ENCODE data around the gene SHROOM4. TPM values are rescaled to one million over a fixed set of nuclear protein-coding genes. Genes with fewer than 3 reads are reported as not detected.
A peak's percentile ranks its signal among the peaks of the same experiment; 100 is the strongest.

Gene SHROOM4
- polyA plus RNA-seq, 6 donors from 2014 or later: not detected

DNA sequence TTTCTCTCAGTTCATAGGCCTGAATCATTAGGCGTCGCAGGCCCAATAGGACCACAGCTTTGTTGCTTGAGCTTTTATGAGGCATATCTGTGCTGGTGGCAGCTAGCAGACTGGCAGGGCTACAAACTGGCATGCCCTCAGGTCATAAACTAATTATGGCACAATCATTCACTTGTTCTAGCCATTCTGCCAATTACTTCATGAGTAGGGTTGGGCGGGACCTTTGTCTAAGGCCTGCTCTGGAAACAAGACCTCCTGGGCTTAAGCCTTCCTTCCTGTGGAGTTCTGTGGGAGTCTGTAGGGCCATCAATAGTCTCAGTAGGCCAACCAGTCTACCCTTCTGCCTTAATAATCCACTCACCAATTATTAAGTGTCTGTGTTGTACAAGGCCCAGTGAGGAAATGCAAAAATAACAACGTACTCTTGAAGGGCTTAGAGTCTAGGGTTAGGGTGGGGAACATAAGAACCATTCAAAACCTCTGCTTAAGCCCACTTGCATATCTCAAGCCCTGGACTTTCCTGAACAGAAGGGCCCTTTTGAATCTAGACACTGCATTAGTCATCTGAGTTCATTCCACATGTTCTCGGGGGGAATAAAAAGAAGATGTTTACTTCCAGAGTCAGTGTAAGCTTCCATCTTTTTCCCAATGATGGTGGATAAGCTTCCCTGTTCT is 44.5 kb downstream of the SHROOM4 start:
- H3K36me3 Mint-ChIP-seq: no peaks in the 10 kb centered on the region
- H3K4me1 Mint-ChIP-seq: no peaks in the 10 kb centered on the region
- ATAC-seq (ENCODE audit: low read depth in 2 of 2): no peak
- no peak overlapping the region for H3K27ac Mint-ChIP-seq
- peaks cover 0 to 22% (median 10%) of the 10 kb centered on the region in 3 donors for H3K27me3 Mint-ChIP-seq
- H3K4me3 Mint-ChIP-seq: no peak overlapping the region
- no peak for DNase-seq
- no peaks in the 10 kb centered on the region for H3K9me3 Mint-ChIP-seq

DNA sequence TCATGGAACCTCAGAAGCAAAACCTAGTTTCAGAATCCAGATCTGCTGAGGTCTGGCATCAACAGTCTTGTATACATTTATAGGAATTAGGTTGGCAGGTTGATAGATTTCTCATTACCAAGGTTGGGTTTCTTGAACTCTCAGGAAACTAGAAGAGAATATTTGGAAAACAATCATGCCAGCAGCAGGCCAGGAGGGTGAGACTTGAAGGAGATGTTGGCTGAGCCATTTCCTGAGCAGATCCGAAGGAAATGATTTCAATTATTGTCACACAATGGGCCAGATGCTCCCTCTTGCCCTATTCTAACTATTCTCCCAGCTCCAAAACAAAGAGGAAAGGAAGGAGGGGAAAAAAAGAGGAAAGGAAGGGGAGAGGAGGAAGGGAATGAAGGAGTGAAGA is 45.2 kb downstream of the SHROOM4 start:
- Mint-ChIP-seq H3K27ac (peak overlapping the region in 1 of 6 donors; percentile 65), H3K27me3 (peaks cover 0 to 23% (median 10%) of the 10 kb centered on the region in 3 donors), H3K36me3 (no peaks in the 10 kb centered on the region), H3K4me3 (no peak overlapping the region), H3K9me3 (peaks cover 0 to 3% (median 0%) of the 10 kb centered on the region in 7 donors), H3K4me1 (no peaks in the 10 kb centered on the region)
- DNase-seq: no peak
- ATAC-seq (ENCODE audit: low read depth in 2 of 2): no peak

DNA sequence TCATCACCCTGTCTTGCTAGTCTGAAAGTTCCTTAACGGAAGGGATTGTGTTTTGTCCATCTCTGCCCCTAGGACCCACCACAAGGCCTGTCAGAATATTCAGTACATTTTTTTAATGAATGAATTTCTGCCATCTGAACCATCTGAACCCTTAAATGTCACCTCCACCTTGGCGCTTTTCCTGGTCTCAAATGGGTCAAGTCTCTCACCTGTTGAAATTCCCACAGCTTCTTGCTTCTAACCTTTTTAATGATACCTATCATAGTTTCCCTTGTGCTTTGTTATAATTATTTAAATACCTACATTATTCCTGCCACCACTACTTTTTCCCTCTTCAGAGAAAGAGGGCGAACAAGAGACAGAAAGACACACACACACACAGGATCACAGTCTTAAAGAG is 48.0 kb downstream of the SHROOM4 start:
- no peak overlapping the region for H3K4me3 Mint-ChIP-seq
- peaks cover 0 to 22% (median 10%) of the 10 kb centered on the region in 3 donors for H3K27me3 Mint-ChIP-seq
- H3K4me1 Mint-ChIP-seq: no peaks in the 10 kb centered on the region
- no peaks in the 10 kb centered on the region for H3K36me3 Mint-ChIP-seq
- H3K9me3 Mint-ChIP-seq: peaks cover 0 to 4% (median 0%) of the 10 kb centered on the region in 7 donors
- H3K27ac Mint-ChIP-seq: no peak overlapping the region
- no peak for DNase-seq
- ATAC-seq (ENCODE audit: low read depth in 2 of 2): no peak

DNA sequence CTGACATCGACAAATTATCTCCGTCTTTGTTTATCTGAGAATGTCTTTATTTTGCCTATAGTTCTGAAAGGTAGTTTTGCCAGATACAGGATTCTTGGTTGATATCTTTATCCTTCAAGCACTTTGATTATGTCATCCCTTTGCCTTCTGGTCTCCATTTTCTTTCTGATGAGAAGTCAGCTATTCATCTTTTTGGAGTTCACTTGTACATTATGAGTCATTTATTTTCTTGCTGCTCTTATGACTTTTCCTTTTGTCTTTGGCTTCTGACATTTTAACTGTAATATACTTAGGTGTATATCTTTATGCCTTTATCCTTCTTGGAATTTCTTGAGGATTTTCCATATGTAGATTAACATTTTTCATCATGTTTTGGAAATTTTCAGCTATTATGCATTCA is 51.4 kb downstream of the SHROOM4 start:
- DNase-seq: no peak
- ATAC-seq (ENCODE audit: low read depth in 2 of 2): no peak
- H3K36me3 Mint-ChIP-seq: no peaks in the 10 kb centered on the region
- peaks cover 0 to 22% (median 10%) of the 10 kb centered on the region in 3 donors for H3K27me3 Mint-ChIP-seq
- no peak overlapping the region for H3K27ac Mint-ChIP-seq
- peaks cover 0 to 4% (median 0%) of the 10 kb centered on the region in 7 donors for H3K9me3 Mint-ChIP-seq
- H3K4me3 Mint-ChIP-seq: no peak overlapping the region
- no peaks in the 10 kb centered on the region for H3K4me1 Mint-ChIP-seq

DNA sequence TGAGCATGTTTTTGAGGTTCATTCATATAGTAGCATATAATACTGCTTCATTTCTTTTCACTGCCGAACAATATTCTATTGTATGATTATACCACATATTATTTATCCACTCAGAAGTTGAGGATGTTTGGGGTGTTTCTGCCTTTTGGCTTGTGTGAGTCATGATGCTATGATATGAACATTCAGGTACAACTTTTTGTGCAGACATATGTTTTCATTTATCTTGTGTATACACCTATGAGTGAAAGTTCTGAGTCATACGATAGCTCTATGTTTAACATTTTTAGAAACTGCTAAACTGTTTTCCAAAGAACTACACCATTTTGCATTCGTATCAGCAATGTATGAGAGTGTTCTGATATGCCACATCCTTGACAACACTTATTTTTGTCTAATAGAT is 57.7 kb downstream of the SHROOM4 start:
- H3K9me3 Mint-ChIP-seq: peaks cover 0 to 2% (median 0%) of the 10 kb centered on the region in 7 donors

DNA sequence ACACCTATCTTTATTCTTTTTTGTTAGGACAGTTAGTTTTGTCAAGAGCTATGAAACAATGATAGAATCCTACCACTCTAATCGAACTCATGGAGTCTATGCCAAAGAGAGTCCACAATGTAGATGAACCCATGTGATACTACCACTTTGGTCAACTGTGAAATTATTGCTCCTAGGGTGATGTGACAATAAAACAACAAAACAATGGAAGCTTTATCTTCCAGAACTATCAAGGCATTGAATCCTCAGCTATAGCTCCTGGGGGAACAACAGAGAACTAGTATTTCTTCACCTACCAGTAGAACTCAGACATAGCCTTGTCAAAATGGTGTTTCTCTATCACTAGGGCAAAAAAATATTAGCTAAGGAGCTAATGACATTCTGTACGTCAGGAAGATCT is 62.9 kb downstream of the SHROOM4 start:
- no peak overlapping the region for H3K4me3 Mint-ChIP-seq
- no peaks in the 10 kb centered on the region for H3K4me1 Mint-ChIP-seq
- H3K27me3 Mint-ChIP-seq: peaks cover 0 to 9% (median 6%) of the 10 kb centered on the region in 3 donors
- ATAC-seq (ENCODE audit: low read depth in 2 of 2) (no peak), DNase-seq (no peak)
- no peaks in the 10 kb centered on the region for H3K36me3 Mint-ChIP-seq
- no peak overlapping the region for H3K27ac Mint-ChIP-seq
- H3K9me3 Mint-ChIP-seq: no peaks in the 10 kb centered on the region

More for the DNA sequence above, 57.7 kb downstream of the SHROOM4 start:
- no peak for DNase-seq
- Mint-ChIP-seq H3K27ac (no peak overlapping the region), H3K4me3 (no peak overlapping the region), H3K4me1 (no peaks in the 10 kb centered on the region), H3K36me3 (no peaks in the 10 kb centered on the region), H3K27me3 (no peaks in the 10 kb centered on the region)
- ATAC-seq (ENCODE audit: low read depth in 2 of 2): no peak

DNA sequence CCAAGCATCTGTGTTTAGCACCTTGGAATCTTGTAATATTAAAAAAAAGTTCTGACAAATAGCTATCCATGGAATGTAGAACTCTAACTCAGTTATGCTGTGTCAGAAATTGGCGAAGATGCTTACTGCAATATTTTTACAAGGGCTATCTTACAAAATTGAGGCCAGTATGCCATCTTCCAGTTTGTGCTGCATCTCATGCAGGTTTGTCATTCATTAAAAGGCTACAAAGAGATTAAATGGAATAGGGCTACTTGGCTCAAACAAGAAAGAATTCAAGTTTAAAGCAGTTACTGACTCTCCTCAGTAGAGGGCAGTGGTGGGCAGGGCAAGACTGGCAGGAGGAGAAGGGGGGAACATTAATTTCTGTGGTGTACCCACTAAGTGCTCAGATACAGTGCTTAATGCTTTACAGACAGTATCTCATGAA is 66.5 kb downstream of the SHROOM4 start:
- Mint-ChIP-seq H3K4me1 (peaks cover 0 to 5% (median 0%) of the 10 kb centered on the region in 3 donors), H3K27ac (no peak overlapping the region), H3K9me3 (no peaks in the 10 kb centered on the region), H3K27me3 (peaks cover 0 to 28% (median 6%) of the 10 kb centered on the region in 3 donors), H3K4me3 (no peak overlapping the region), H3K36me3 (no peaks in the 10 kb centered on the region)
- ATAC-seq (ENCODE audit: low read depth in 2 of 2) (no peak), DNase-seq (no peak)

DNA sequence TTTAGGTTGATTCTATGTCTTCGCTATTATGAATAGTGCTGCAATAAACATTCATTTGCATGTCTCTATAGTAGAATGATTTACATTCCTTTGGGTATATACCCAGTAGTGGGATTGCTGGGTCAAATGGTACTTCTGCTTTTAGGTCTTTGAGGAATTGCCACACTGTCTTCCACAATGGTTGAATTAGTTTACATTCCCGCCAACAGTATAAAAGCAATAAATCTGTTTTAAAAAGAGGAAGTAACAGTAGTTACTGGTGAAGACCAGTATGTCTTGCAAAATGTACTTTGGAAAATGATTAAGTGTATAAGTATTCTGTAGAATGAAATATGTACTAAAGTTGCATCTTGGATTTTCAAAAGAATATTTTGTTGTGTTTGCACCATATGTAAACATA is 77.3 kb downstream of the SHROOM4 start:
- peaks cover 0 to 5% (median 3%) of the 10 kb centered on the region in 7 donors for H3K9me3 Mint-ChIP-seq

DNA sequence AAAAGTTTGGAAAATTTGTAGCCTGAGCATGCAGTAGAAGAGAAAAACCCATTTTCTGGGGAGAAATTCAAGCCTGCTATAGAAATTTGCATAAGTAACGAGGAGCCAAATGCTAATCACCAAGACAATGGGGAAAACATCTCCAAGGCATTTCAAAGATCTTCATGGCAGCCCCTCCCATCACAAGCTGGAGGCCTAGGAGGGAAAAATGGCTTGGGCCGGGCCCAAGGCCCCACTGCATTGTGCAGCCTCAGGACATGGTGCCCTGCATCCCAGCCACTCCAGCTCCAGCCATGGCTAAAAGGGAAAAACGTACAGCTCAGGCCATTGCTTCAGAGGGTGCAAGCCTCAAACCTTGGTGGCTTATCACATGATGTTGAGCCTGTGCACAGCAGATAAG is 87.7 kb downstream of the SHROOM4 start:
- Mint-ChIP-seq H3K4me1 (no peaks in the 10 kb centered on the region), H3K27ac (no peak overlapping the region), H3K36me3 (no peaks in the 10 kb centered on the region), H3K4me3 (peak overlapping the region in 1 of 8 donors; percentile 25), H3K9me3 (peaks cover 0 to 1% (median 0%) of the 10 kb centered on the region in 7 donors), H3K27me3 (peaks cover 0 to 19% (median 0%) of the 10 kb centered on the region in 3 donors)
- DNase-seq (no peak), ATAC-seq (ENCODE audit: low read depth in 2 of 2) (no peak)

More for the DNA sequence above, 77.3 kb downstream of the SHROOM4 start:
- ATAC-seq (ENCODE audit: low read depth in 2 of 2): no peak
- Mint-ChIP-seq H3K4me3 (no peak overlapping the region), H3K27ac (no peak overlapping the region), H3K4me1 (no peaks in the 10 kb centered on the region), H3K27me3 (peaks cover 0 to 6% (median 0%) of the 10 kb centered on the region in 3 donors), H3K36me3 (peaks cover 0 to 6% of the 10 kb centered on the region in 2 donors)
- DNase-seq: no peak

DNA sequence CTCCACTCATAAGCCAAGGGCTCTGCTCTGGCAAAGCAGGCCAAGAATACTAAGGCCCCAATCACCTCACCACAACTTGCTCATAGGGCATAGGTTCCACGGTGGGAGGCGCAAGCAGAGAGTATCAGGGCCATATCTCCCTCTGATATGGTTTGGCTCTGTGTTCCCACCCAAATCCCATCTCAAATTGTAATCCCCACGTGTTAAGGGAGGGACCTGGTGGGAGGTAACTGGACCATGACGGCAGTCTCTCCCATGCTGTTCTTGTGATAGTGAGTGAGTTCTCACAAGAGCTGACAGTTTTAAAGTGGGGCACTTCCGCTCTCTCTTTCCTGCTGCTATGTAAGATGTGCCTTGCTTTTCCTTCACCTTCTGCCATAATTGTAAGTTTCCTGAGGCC is 88.7 kb downstream of the SHROOM4 start:
- Mint-ChIP-seq H3K4me1 (no peaks in the 10 kb centered on the region), H3K9me3 (no peaks in the 10 kb centered on the region), H3K27ac (no peak overlapping the region), H3K4me3 (no peak overlapping the region), H3K27me3 (peaks cover 0 to 19% (median 0%) of the 10 kb centered on the region in 3 donors), H3K36me3 (no peaks in the 10 kb centered on the region)
- no peak for DNase-seq
- ATAC-seq (ENCODE audit: low read depth in 2 of 2): no peak

DNA sequence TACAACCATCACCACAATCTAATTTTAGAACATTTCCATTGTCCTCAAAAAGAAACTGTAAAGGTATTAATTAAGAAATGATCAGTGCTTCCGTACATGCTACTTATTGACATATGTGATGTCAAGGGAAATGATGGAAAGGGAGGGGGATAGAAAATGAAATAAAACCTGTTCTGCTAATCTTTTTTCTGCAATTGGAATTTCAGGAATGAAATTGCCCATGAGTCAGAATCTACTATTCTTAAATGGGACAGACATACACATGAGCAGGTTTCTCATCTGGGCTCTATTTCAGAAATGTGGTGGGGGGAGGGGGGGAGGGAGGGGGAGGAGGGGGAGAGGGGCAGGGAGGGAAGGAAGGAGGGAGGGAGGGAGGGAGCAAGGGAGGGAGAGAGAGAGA is 91.0 kb downstream of the SHROOM4 start:
- H3K27me3 Mint-ChIP-seq: peaks cover 0 to 9% (median 0%) of the 10 kb centered on the region in 3 donors
- no peaks in the 10 kb centered on the region for H3K9me3 Mint-ChIP-seq
- no peak overlapping the region for H3K27ac Mint-ChIP-seq
- no peaks in the 10 kb centered on the region for H3K4me1 Mint-ChIP-seq
- ATAC-seq (ENCODE audit: low read depth in 2 of 2) (no peak), DNase-seq (no peak)
- no peaks in the 10 kb centered on the region for H3K36me3 Mint-ChIP-seq
- H3K4me3 Mint-ChIP-seq: no peak overlapping the region

DNA sequence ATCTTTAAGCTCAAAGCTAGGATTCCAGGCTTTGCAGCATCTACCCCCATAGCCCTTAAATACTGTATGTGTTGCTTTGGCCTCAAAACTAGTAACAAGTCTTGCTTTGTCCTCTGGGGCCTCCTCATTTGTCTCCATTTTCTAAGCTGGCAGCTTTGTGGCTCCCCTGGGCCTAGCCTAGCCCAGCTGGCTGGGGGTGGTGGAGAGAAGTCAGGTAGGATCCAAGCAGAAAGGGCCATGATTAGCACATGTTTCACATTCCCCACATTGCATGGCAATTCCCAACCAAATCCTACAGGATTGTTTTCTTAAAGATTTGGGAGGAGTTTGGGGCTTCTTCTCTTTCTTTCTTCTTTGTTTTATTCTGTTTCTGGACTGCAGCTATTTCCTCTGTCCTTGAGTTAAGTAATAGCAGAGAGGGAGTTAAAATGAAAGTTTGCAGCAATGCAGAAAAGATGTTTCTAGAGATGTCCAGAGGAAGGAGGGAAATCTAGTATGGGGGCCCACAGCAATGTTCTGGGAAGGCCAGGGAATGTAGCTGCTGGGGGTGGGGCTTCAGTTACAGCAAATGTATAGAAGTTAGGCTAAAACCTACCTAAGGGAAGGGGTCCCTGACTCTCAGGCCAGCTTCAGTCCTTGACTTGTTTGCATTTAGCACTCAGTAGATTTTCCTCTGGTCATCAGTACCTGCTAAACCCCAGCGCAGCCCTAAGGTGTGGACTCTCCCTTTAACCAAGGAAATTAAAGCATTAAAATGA is 92.1 kb downstream of the SHROOM4 start:
- no peaks in the 10 kb centered on the region for H3K4me1 Mint-ChIP-seq
- no peak overlapping the region for H3K27ac Mint-ChIP-seq

DNA sequence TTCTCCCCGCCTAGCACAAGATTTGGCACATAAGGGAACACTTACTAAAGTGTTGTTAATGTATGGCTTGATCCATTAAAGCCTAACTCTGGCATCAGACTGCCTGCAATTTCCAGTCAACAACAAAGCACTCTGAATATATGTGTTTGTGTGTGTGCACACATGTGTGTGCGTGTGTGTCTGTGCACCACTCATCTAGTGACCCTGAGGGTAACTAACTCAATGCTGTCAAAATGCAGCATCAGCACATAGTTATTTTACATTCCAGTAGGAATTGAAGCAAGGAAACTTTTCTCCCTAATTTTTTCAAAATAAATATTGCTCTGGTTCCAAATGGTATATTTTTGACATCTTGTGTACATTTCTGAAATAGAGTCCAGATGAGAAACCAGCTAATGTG is 94.4 kb downstream of the SHROOM4 start:
- no peak for DNase-seq
- Mint-ChIP-seq H3K27ac (peak overlapping the region in 1 of 6 donors; percentile 36), H3K4me1 (no peaks in the 10 kb centered on the region), H3K4me3 (no peak overlapping the region), H3K36me3 (no peaks in the 10 kb centered on the region), H3K27me3 (no peaks in the 10 kb centered on the region), H3K9me3 (no peaks in the 10 kb centered on the region)
- no peak for ATAC-seq (ENCODE audit: low read depth in 2 of 2)

More for the DNA sequence above, 92.1 kb downstream of the SHROOM4 start:
- Mint-ChIP-seq H3K36me3 (no peaks in the 10 kb centered on the region), H3K9me3 (no peaks in the 10 kb centered on the region), H3K27me3 (peaks cover 0 to 9% (median 0%) of the 10 kb centered on the region in 3 donors), H3K4me3 (no peak overlapping the region)
- no peak for DNase-seq
- no peak for ATAC-seq (ENCODE audit: low read depth in 2 of 2)

DNA sequence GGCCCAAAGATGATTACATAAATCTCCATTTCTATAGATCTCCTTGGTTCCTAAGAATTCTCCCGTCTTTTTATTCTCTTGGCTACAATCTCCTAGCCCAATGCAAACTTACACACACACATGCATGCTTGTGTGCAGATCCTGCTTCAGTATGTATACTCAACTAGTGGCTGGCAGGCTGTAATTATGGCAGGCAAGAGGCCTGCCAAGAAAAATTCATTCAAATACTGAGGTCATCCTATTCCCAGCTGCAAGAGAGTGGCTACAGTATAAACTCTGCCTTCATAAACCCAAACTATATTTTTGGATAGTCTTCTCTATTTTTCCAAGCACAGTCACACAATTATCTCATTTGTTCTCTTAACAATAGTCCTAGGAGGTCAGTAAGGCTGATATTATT is 95.2 kb downstream of the SHROOM4 start:
- Mint-ChIP-seq H3K27me3 (no peaks in the 10 kb centered on the region), H3K9me3 (no peaks in the 10 kb centered on the region), H3K36me3 (no peaks in the 10 kb centered on the region), H3K4me3 (no peak overlapping the region), H3K4me1 (no peaks in the 10 kb centered on the region), H3K27ac (no peak overlapping the region)
- ATAC-seq (ENCODE audit: low read depth in 2 of 2) (no peak), DNase-seq (no peak)
